Measurements from ENCODE around the gene ADAM19.
A peak's percentile ranks its signal among the peaks of the same experiment; 100 is the strongest.

Gene ADAM19

GRCh38 chr5:157594675-157595459, 19.3 kb upstream of the ADAM19 start:
- no peak for DNase-seq

GRCh38 chr5:157594257-157594656, 18.7 kb upstream of the ADAM19 start:
- DNase-seq, result no peak

DNA sequence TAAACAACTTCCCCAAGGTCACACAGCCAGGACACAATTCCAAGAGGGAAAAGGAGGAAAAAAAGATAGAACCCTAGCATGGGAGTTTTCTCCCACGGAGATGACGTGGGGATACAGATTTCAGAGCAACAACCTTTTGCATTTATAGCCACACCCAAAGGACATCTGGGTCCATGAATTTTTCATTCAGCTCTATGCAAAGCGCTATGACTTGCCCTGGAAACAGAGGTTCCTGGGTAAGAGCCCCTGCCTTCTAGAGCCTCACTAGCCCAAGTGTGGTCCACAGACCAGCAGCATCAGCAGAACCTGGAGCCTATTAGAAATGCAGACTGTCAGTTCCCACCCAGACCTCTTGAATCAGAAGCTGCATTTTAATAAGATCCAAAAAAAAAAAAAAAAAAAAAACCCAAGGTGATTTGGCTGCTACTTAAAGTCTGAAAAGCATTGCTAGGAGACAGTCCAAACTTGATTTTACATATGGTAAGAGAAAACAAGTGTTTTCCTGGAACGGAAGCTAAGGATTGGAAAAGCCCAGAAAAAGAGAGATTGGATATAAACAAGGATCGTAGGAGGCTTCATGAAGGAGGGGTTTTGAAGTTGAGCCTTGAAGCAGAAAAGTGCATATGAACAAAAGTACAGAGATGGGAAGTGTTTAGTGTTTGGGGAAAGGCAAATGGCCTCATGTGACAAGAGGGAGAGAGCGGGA, 17.6 kb upstream of the ADAM19 start:
- no peak for DNase-seq

GRCh38 chr5:157592594-157592993, 17.0 kb upstream of the ADAM19 start:
- no peak for DNase-seq

- DNase-seq, result no peak
Observed at GRCh38 chr5:157590478-157590877, 14.9 kb upstream of the ADAM19 start.

DNA sequence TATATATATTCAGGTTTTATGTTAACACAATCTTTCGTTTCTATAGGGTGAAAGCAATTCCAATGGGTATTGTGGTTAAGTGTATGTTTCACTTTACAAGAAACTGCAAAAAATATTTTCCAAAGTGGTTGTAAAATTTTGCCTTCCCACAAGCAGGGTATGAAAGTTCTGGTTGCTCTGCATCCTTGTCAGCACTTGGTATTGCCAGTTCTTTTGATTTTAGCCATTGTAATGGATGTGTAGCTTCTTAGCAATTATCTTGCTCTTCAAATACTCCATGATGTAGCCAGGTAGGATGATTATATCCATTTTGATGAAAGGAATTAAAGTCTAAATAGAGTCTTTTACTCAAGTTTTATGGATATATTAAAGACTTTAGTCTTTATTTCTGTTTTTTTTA, 9.1 kb upstream of the ADAM19 start:
- DNase-seq, result no peak

DNA sequence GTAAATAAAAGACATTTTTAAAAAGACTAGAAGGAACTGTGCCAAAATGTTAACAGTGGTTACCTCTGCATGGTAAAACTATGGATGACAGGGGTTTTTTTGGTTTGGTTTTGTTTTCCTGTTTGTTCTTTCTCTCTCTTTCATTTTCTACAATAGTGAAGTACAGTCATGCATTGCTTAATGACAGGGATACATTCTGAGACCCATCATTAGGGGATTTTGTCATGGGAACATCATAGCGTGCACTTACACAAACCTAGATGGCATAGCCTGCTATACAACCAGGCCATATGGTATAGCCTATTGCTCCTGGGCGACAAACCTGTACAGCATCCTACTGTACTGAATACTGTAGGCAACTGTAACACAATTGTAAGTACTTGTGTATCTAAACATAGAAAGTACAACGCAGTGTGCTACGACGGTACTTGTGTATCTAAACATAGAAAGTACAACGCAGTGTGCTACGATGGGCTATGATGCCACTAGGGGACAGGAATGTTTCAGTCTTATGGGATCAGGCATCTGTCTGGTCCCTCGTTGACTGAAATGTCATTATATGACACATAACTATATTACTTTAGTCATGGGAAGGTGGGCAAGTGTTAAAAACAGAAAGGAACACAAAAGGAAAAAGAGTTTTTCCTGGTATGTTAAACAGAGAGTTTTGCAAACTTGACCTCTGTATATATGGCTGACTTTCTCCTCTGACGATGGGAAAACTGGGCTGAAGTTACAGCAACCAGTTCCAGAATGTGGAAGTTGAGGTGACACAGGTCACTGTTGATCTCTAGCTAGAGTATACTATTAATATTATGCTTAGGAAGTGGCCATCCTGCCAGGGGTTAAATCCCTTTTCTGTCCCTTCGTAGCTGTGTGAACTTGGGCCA, 7.4 kb upstream of the ADAM19 start:
- DNase-seq, result no peak

GRCh38 chr5:157581901-157582300, 6.3 kb upstream of the ADAM19 start:
- DNase-seq, result peak; percentile 32

DNA sequence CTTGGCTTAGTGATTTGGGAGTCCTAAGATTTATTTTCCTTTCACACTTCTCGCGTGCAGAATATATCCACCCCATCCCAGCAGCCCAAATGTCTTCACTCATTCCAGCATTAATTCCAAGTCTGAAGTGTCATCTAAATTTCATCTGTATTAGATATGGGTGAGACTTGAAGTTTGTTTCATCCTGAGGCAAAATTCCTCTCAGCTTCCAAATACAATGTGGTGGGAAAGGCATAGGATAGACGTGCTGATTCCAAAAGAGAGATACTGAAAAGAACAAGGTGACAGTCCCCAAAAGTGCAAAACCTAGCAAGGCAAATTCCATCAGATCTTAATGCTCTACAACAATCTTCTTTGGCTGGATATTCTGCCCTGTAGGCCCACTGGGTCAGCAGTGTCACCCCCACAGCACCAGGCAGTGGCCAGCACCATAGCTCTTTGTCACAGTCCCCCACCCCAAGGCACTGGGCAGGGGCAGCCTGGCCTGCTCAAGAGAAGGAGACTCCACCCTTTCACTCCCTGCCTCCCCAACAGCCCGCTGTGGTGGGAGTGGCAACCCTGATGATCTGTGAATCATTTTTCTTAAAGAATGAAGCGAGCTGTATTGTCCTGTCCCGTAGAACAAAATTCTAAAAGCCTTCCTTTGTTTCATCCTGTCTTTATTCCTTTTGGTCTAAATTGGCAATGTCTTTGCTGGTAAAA, 2.7 kb upstream of the ADAM19 start:
- no peak for DNase-seq

- no peak for DNase-seq
Observed at GRCh38 chr5:157576678-157577077, 1.1 kb upstream of the ADAM19 start.

- DNase-seq, result peak; percentile 51
Observed at GRCh38 chr5:157574456-157575380, 857 bp downstream of the ADAM19 start.

DNA sequence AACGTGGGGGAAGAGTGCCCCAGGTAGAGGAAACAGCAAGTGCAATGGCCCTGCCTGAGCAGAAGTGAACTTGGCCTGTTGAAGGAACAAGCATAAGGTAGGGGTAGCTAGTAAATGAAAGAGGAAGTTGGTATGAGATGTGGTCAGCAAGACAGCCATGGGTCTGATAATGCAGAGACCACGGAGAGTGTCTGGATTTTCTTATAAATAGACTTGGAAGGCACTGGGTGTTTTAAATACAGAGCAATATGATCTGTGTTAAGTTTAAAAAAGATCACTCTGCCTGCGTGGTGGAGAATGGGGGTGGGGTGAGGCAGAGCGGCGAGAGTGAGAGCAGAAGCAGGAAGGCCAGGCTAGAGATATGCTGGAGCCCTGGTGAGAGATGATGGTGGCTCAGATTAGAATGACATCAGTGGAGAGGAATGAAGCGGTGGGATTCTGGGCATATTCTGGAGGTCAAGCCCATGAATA, 4.2 kb downstream of the ADAM19 start:
- DNase-seq, result peak; percentile 36

- no peak for DNase-seq
Observed at GRCh38 chr5:157570531-157571200, 4.9 kb downstream of the ADAM19 start.

- DNase-seq, result no peak
Observed at GRCh38 chr5:157568720-157569119, 6.9 kb downstream of the ADAM19 start.

GRCh38 chr5:157568222-157568621, 7.4 kb downstream of the ADAM19 start:
- DNase-seq, result no peak

DNA sequence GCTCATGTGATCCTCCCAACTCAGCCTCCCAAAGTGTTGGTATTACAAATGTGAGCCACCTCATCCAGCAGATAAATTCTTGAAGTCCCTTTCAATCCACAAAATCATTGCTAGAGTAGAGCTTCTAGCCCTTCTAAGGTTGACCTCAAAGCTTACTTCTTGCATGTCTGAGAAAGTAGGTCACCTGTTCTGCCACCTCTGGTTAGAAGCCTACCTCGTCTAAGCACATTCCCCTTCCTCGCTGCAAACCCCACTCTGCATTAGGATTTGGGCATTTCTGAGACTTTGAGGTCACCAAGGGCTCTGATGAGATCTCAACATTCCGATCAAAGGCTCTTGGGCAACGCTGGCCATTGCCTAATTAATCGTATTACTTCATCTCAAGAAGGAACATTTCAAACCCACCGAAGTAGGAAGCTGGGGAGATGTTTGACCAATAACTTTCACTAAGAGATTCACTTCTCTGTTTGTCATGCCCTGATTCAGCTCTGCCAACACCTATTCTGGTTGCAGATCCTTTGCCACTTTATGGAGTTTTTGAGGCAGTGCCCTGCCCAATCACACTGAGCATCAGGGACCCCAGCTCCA, 8.6 kb downstream of the ADAM19 start:
- no peak for DNase-seq

DNA sequence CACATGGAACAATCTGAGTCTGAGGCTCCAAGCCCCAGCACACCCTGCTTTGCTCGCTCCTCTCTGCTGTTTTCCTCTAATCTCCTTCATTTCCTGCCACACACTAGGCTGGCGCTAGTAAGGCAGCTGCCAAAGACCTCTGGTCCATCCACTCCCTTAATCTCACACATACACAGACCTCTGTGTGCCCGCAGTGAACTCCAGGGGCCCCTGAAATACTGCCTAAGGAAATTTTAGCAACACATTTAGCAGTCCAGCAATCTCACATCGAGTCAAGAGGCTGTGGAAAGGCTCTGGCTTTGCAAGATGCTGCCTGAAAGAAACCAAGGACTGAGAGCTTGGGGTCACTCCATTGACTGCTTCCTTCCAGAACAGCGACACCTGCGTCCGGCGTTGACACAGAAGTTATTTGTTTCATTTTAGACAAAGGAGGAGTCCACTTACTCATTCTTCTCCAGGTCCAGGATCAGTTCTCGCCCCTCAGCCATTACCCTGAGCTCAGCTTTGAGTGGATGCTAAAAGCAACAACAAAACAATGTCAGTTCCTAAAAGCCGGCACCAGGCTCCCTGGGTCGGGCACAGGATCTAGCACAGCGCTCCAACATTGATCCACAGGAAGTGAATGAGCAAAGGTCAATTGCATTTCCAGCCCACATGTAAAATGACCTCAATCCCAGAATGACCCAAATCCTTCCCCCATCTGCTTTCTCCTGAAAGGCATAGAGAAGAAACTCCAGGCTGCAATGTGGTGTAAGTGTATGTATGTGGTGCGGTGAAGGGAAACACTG, 11.5 kb downstream of the ADAM19 start:
- no peak for DNase-seq

DNA sequence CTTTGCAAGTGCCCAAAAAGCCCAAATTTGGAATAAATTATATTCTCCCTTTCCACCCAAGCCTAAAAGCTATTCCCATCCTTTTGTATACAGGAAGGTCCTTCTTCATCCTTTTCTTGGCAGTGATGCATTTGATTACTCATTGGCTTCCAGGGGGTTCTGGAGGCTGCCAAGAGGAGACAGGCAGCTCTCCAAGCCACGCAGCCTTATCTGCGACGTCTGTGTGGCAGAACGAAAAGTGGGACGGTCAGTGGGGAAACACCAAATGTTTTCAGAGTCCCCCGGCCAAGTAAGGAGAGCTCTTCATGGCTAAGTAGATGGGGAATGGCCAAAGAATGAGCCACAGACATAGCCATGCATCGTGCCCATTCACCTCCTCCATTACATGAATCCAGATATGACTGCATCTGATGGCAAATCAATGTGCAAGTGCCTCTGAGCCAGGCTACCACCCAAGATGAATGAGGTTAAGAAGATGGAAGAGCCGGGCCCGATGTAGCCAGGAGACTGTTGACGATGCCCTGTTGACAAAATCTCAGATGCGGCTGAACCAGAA, 12.1 kb downstream of the ADAM19 start:
- DNase-seq, result no peak

- DNase-seq, result no peak
Observed at GRCh38 chr5:157562111-157562581, 13.4 kb downstream of the ADAM19 start.
